Lung (tissue), 12 donors: ENCODE measurements around the gene ARSI. TPM values are rescaled to one million over a fixed set of nuclear protein-coding genes. Genes with fewer than 3 reads are reported as not detected.

Source experiments
- ATAC-seq: fragments of 200-7000 bp; cut with Tn5 transposase; one replicate; pipeline ENCODE4 v1.9.1; 2020; ENCODE audit warnings: moderate number of reproducible peaks; ENCODE audit not compliant: insufficient read depth, low FRiP score
- DNase-seq, 3 donors: peaks; one replicate each; pipeline ENCODE4 v3.0.0-alpha.2; 2013 to 2017
- H3K27ac ChIP-seq, 2 donors: one replicate each; pipeline ENCODE4 v1.5.1; 2013; ENCODE audit warnings: mild to moderate bottlenecking in 2 of 2, moderate library complexity in 2 of 2, control low read depth in 1 of 2, inconsistent platforms in 1 of 2, low read depth in 1 of 2, low read length in 1 of 2
- H3K27me3 ChIP-seq, 3 donors: one replicate each; pipeline ENCODE4 v1.5.1; 2013; ENCODE audit warnings: low read length in 2 of 3; ENCODE audit not compliant: control insufficient read depth in 3 of 3, insufficient read depth in 3 of 3
- H3K36me3 ChIP-seq, 4 donors: one replicate each; pipeline ENCODE4 v1.5.1; 2013; ENCODE audit warnings: low read length in 4 of 4, mild to moderate bottlenecking in 1 of 4, moderate library complexity in 1 of 4; ENCODE audit not compliant: control insufficient read depth in 4 of 4, insufficient read depth in 4 of 4
- H3K4me1 ChIP-seq, 5 donors: one replicate each; pipeline ENCODE4 v1.5.1; 2013; ENCODE audit warnings: low read length in 5 of 5, mild to moderate bottlenecking in 2 of 5, moderate library complexity in 1 of 5; ENCODE audit not compliant: control insufficient read depth in 5 of 5, insufficient read depth in 5 of 5
- H3K4me3 ChIP-seq: one replicate; pipeline ENCODE4 v1.5.1; 2013; ENCODE audit warnings: mild to moderate bottlenecking, control low read depth, moderate library complexity
- H3K9ac ChIP-seq, 2 donors: one replicate each; pipeline ENCODE4 v1.5.1; 2013; ENCODE audit warnings: low read length in 2 of 2, control low read depth in 1 of 2; ENCODE audit not compliant: insufficient read depth in 1 of 2
- H3K9me3 ChIP-seq, 4 donors: one replicate each; pipeline ENCODE4 v1.5.1; 2013; ENCODE audit warnings: low read length in 3 of 4, mild to moderate bottlenecking in 1 of 4, moderate library complexity in 1 of 4; ENCODE audit not compliant: control insufficient read depth in 4 of 4, insufficient read depth in 3 of 4
- WGBS, 2 donors: extraction: QIAGEN DNeasy Blood & Tissue Kit; methylation state at CpG; one replicate each; pipeline ENCODE4 v1.1.7; 2013; 5-methylcytosine and 5-hydroxymethylcytosine counted together
- polyA plus RNA-seq, 2 donors: library from polyadenylated mRNA; stranded (reverse); fragments of 200-250 nt; gene quantifications; one replicate each; pipeline ENCODE4 v1.2.1, GENCODE V29; 2013
- total RNA-seq, 2 donors: library from RNA; depleted of rRNA in 1 of 2; stranded (reverse); fragments of >200 nt in 1 of 2; gene quantifications; one replicate each; pipeline ENCODE4 v1.2.1, GENCODE V29; 2014 to 2021
- TF ChIP-seq, protein P1 (sequence below): IDR thresholded peaks from 2 replicates; pipeline ENCODE4 v1.5.1; 2012; ENCODE audit warnings: mild to moderate bottlenecking; ENCODE audit errors: control extremely low read depth, extremely low read depth
- donor health status: control.
- donor health status: control.
- donor health status: Bipolar disorder and iron deficiency.
- donor health status: healthy.
- donor health status: DM: yes; HTN: yes; CAD: no.

ARSI gene
- total and polyA plus RNA-seq, 4 donors: 0.91 to 15.4 (median 4.1) TPM

DNA sequence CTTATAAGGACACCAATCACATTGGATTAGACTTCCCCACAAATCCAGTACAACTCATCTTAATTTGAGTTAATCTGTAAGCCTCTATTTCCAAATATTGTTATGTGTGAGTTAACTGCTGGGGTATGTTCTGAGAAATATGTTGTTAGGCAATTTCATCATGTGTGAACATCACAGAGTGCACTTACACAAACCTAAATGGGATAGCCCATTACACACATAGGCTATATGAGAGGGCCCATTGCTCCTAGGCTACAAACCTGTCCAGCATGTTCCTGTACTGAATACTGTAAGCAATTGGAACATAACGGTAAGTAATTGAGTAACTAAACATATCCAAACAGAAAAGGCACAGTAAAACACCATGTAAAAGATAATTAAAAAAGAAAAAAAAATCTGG is 19.1 kb upstream of the ARSI start:
- no peak overlapping the region for H3K27ac ChIP-seq
- H3K4me1 ChIP-seq: peaks cover 0 to 40% (median 11%) of the 10 kb centered on the region in 5 donors
- H3K9ac ChIP-seq: no peak overlapping the region
- TF ChIP-seq, protein P1, sequence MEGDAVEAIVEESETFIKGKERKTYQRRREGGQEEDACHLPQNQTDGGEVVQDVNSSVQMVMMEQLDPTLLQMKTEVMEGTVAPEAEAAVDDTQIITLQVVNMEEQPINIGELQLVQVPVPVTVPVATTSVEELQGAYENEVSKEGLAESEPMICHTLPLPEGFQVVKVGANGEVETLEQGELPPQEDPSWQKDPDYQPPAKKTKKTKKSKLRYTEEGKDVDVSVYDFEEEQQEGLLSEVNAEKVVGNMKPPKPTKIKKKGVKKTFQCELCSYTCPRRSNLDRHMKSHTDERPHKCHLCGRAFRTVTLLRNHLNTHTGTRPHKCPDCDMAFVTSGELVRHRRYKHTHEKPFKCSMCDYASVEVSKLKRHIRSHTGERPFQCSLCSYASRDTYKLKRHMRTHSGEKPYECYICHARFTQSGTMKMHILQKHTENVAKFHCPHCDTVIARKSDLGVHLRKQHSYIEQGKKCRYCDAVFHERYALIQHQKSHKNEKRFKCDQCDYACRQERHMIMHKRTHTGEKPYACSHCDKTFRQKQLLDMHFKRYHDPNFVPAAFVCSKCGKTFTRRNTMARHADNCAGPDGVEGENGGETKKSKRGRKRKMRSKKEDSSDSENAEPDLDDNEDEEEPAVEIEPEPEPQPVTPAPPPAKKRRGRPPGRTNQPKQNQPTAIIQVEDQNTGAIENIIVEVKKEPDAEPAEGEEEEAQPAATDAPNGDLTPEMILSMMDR: no peak
- DNase-seq: no peak
- no peak for ATAC-seq
- WGBS, 2 donors: 90 to 92% methylated on average over 1 of the region's 1 CpG
- H3K36me3 ChIP-seq: no peaks in the 10 kb centered on the region
- no peaks in the 10 kb centered on the region for H3K27me3 ChIP-seq
- no peak overlapping the region for H3K4me3 ChIP-seq
- H3K9me3 ChIP-seq: peaks cover 0 to 3% (median 0%) of the 10 kb centered on the region in 4 donors

GRCh38 chr5:150321211-150321610 is 18.5 kb upstream of the ARSI start:
- peaks cover 0 to 34% (median 7%) of the 10 kb centered on the region in 5 donors for H3K4me1 ChIP-seq
- no peaks in the 10 kb centered on the region for H3K36me3 ChIP-seq
- 94 to 100% methylated on average over 1 of the region's 1 CpG for WGBS, 2 donors
- no peak overlapping the region for H3K4me3 ChIP-seq
- peaks cover 0 to 3% (median 0%) of the 10 kb centered on the region in 4 donors for H3K9me3 ChIP-seq
- DNase-seq (no peak), ATAC-seq (no peak)
- H3K27ac ChIP-seq: no peak overlapping the region
- H3K9ac ChIP-seq: no peak overlapping the region
- H3K27me3 ChIP-seq: no peaks in the 10 kb centered on the region
- TF ChIP-seq, protein P1: no peak

DNA sequence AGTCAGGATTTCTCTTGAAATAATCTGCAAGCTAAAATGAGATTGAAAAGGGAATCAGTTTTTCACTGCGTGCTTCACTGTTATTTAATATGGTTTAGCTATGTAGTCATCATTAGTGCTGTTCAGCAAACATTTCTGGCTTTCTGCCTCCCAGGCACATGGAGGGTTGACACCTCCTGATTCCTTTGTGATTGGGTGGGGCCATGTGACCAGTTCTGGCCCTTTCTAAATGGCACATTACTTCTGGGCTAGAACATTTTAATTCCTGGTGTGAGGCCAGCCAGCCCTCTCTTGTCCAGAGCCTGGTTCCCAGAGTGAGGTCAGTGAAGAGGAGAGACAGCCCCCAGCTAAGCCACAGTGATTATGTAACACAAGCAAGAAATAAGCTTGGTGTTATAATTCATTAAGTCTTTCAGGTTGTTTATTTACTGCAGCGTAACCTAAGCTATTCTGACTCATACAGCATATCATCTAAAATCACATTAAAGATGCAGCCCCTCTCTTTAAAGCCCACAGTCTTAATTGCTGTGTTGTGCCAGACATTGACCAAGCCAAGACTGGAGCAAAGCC is 17.4 kb upstream of the ARSI start:
- H3K9me3 ChIP-seq: peaks cover 0 to 3% (median 0%) of the 10 kb centered on the region in 4 donors
- DNase-seq (peak; percentile 86 to 94 (median 93)), ATAC-seq (peak; percentile 29)
- TF ChIP-seq, protein P1: no peak
- peaks cover 0 to 31% (median 7%) of the 10 kb centered on the region in 5 donors for H3K4me1 ChIP-seq
- WGBS, 2 donors: 66 to 84% methylated on average over 2 of the region's 2 CpGs
- H3K36me3 ChIP-seq: no peaks in the 10 kb centered on the region
- no peak overlapping the region for H3K27ac ChIP-seq
- H3K27me3 ChIP-seq: no peaks in the 10 kb centered on the region
- H3K9ac ChIP-seq: peak overlapping the region in 1 of 2 donors; percentile 3
- H3K4me3 ChIP-seq: no peak overlapping the region

DNA sequence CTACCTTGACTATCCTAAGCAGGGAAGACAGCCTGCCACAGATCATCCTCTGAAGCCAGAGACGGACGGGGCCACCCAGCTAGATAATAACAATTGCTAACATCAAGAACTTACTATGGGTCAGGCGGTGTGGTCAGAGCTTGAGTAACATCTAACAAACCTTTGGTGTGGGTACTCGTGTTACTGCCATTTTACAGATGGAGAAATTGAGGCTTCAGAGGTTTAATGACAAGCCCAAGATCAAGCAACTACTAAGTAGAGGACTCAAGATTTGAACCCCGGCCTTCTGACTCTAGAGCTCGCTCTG is 16.7 kb upstream of the ARSI start:
- Histone ChIP-seq H3K27me3 (no peaks in the 10 kb centered on the region), H3K4me1 (peaks cover 0 to 31% (median 7%) of the 10 kb centered on the region in 5 donors), H3K36me3 (no peaks in the 10 kb centered on the region), H3K4me3 (no peak overlapping the region), H3K27ac (no peak overlapping the region), H3K9me3 (peaks cover 0 to 3% (median 0%) of the 10 kb centered on the region in 4 donors), H3K9ac (no peak overlapping the region)
- ATAC-seq: no peak
- TF ChIP-seq, protein P1: no peak
- no peak for DNase-seq
- 91 to 92% methylated on average over 6 of the region's 6 CpGs for WGBS, 2 donors
